ENCODE results near the gene CNPY4. TPM values are rescaled to one million over a fixed set of nuclear protein-coding genes. Genes with fewer than 3 reads are reported as not detected.

Gene CNPY4
- total and polyA plus RNA-seq, 10 of the 15 experiments (the other 5 are each of a cell fraction or from before 2014, with no cell fraction given), result 2.5 to 9.2 (median 6.8) TPM

DNA sequence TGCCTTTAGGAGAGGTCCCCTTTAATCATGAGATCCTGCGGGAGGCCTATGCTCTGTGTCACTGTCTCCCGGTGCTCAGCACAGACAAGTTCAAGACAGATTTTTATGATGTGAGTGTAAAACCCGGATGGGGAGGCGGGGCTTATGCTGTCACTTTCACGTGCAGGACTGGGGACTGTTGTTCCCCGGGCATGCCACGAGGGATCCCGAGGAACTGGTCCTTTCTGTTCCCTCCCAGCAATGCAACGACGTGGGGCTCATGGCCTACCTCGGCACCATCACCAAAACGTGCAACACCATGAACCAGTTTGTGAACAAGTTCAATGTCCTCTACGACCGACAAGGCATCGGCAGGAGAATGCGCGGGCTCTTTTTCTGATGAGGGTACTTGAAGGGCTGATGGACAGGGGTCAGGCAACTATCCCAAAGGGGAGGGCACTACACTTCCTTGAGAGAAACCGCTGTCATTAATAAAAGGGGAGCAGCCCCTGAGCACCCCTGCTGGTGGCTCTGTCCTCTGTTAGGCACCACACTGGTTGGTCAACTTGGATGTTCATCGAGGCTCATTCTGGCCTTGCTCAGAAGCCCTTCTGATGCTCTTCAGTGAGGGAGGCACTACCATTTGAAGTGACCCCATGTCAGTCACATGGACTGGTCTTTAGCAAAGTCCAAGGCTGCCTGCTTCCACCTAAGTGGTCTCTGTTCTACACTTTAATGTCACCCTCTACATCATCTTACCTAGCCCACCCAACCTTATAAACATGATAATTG, 27.8 kb upstream of the CNPY4 start:
- ChIA-PET POLR2A (interaction anchor here (3.9 kb wide), 1 partner anchor 10 kb away, joined by 39 read pairs; the partner anchor contains the start of genes AP4M1 and MCM7), SMC1A (ENCODE audit: uncharacterized antibody, unreplicated experiment) (no interaction called here), CTCF (interaction anchor here (0.6 kb wide), 1 partner anchor 715 kb away, joined by 3 read pairs; no protein-coding TSS in a partner anchor), RAD21 (ENCODE audit: unreplicated experiment) (interaction anchor here (1.2 kb wide), 1 partner anchor 102 kb away, joined by 3 read pairs; no protein-coding TSS in a partner anchor)
- no peaks in the 10 kb centered on the region for H3K9me3 ChIP-seq (replicated peaks; ENCODE audit: control insufficient read depth, insufficient read depth, low read length)
- H3K36me3 ChIP-seq (ENCODE audit: control insufficient read depth in 2 of 2, insufficient read depth in 2 of 2, low read length in 1 of 2), result peaks cover 32 to 43% of the 10 kb centered on the region in 2 experiments
- ATAC-seq (peak; percentile 29), DNase-seq (ENCODE audit: low read depth, low spot score) (no peak), FAIRE-seq (no peak)
- H2AFZ ChIP-seq (ENCODE audit: control insufficient read depth, low read depth, low read length), result no peak overlapping the region
- intact Hi-C loops (cut with micrococcal nuclease; ENCODE audit: unreplicated experiment) (no loop called here), in situ Hi-C loops (cut with MboI) (no loop called here)
- no TSS peak for BruUV-seq (replicated peaks)
- H3K9ac ChIP-seq (ENCODE audit: control insufficient read depth, insufficient read depth, low read length), result no peak overlapping the region
- 92% methylated on average over 19 of the region's 19 CpGs for WGBS (ENCODE audit: insufficient coverage, insufficient replicate concordance, low lambda C conversion rate, missing lambda C conversion rate)
- no peak overlapping the region for H3K4me2 ChIP-seq (ENCODE audit: control insufficient read depth, insufficient read depth)
- peaks cover 10% of the 10 kb centered on the region for H3K79me2 ChIP-seq (ENCODE audit: control insufficient read depth, insufficient read depth, low read length)
- H4K20me1 ChIP-seq (ENCODE audit: control insufficient read depth, insufficient read depth), result peaks cover 3% of the 10 kb centered on the region; the same call in 1 of the 2 replicates
- no peak overlapping the region for H3K27ac ChIP-seq (ENCODE audit: control insufficient read depth, insufficient read depth)
- peaks cover 6% of the 10 kb centered on the region for H3K4me1 ChIP-seq (ENCODE audit: control insufficient read depth, insufficient read depth, low read length)
- no peak overlapping the region for H3K4me3 ChIP-seq
- H3K27me3 ChIP-seq (replicated peaks in 1 of 2; ENCODE audit: control insufficient read depth in 2 of 2, insufficient read depth in 2 of 2, low read length in 1 of 2), result no peaks in the 10 kb centered on the region
- TF ChIP-seq, protein P1, sequence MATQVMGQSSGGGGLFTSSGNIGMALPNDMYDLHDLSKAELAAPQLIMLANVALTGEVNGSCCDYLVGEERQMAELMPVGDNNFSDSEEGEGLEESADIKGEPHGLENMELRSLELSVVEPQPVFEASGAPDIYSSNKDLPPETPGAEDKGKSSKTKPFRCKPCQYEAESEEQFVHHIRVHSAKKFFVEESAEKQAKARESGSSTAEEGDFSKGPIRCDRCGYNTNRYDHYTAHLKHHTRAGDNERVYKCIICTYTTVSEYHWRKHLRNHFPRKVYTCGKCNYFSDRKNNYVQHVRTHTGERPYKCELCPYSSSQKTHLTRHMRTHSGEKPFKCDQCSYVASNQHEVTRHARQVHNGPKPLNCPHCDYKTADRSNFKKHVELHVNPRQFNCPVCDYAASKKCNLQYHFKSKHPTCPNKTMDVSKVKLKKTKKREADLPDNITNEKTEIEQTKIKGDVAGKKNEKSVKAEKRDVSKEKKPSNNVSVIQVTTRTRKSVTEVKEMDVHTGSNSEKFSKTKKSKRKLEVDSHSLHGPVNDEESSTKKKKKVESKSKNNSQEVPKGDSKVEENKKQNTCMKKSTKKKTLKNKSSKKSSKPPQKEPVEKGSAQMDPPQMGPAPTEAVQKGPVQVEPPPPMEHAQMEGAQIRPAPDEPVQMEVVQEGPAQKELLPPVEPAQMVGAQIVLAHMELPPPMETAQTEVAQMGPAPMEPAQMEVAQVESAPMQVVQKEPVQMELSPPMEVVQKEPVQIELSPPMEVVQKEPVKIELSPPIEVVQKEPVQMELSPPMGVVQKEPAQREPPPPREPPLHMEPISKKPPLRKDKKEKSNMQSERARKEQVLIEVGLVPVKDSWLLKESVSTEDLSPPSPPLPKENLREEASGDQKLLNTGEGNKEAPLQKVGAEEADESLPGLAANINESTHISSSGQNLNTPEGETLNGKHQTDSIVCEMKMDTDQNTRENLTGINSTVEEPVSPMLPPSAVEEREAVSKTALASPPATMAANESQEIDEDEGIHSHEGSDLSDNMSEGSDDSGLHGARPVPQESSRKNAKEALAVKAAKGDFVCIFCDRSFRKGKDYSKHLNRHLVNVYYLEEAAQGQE (IDR thresholded peaks at IDR 0.05; ENCODE audit: low read depth, low read length), result no peak
- TF ChIP-seq NFYB (IDR thresholded peaks at IDR 0.05; ENCODE audit: insufficient read depth, low read depth, low read length) (no peak), IKZF1 (conservative IDR thresholded peaks at IDR 0.05) (no peak), YY1 (IDR thresholded peaks at IDR 0.05; ENCODE audit: low read depth, low read length) (no peak), GABPA (IDR thresholded peaks at IDR 0.05; ENCODE audit: low read depth) (no peak), IRF4 (IDR thresholded peaks at IDR 0.05; ENCODE audit: low read depth, low read length) (no peak), ZNF207 (IDR thresholded peaks at IDR 0.05; ENCODE audit: borderline replicate concordance) (no peak), NFXL1 (IDR thresholded peaks at IDR 0.05; ENCODE audit: borderline replicate concordance) (no peak), ESRRA (IDR thresholded peaks at IDR 0.05; ENCODE audit: low read length) (no peak), NRF1 (conservative IDR thresholded peaks at IDR 0.05; ENCODE audit: low read depth, low read length) (no peak), SREBF1 (IDR thresholded peaks at IDR 0.05; ENCODE audit: low read length) (no peak), PAX5 (IDR thresholded peaks at IDR 0.05; ENCODE audit: borderline replicate concordance, low read depth, low read length) (no peak), FOS (IDR thresholded peaks at IDR 0.05; ENCODE audit: borderline replicate concordance, extremely low read depth, insufficient read length) (no peak)
- TF ChIP-seq, protein P2, sequence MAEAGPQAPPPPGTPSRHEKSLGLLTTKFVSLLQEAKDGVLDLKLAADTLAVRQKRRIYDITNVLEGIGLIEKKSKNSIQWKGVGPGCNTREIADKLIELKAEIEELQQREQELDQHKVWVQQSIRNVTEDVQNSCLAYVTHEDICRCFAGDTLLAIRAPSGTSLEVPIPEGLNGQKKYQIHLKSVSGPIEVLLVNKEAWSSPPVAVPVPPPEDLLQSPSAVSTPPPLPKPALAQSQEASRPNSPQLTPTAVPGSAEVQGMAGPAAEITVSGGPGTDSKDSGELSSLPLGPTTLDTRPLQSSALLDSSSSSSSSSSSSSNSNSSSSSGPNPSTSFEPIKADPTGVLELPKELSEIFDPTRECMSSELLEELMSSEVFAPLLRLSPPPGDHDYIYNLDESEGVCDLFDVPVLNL (IDR thresholded peaks at IDR 0.05; ENCODE audit: low read depth, low read length), result no peak
- TF ChIP-seq, protein P3, sequence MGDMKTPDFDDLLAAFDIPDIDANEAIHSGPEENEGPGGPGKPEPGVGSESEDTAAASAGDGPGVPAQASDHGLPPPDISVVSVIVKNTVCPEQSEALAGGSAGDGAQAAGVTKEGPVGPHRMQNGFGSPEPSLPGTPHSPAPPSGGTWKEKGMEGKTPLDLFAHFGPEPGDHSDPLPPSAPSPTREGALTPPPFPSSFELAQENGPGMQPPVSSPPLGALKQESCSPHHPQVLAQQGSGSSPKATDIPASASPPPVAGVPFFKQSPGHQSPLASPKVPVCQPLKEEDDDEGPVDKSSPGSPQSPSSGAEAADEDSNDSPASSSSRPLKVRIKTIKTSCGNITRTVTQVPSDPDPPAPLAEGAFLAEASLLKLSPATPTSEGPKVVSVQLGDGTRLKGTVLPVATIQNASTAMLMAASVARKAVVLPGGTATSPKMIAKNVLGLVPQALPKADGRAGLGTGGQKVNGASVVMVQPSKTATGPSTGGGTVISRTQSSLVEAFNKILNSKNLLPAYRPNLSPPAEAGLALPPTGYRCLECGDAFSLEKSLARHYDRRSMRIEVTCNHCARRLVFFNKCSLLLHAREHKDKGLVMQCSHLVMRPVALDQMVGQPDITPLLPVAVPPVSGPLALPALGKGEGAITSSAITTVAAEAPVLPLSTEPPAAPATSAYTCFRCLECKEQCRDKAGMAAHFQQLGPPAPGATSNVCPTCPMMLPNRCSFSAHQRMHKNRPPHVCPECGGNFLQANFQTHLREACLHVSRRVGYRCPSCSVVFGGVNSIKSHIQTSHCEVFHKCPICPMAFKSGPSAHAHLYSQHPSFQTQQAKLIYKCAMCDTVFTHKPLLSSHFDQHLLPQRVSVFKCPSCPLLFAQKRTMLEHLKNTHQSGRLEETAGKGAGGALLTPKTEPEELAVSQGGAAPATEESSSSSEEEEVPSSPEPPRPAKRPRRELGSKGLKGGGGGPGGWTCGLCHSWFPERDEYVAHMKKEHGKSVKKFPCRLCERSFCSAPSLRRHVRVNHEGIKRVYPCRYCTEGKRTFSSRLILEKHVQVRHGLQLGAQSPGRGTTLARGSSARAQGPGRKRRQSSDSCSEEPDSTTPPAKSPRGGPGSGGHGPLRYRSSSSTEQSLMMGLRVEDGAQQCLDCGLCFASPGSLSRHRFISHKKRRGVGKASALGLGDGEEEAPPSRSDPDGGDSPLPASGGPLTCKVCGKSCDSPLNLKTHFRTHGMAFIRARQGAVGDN (IDR thresholded peaks at IDR 0.05), result no peak

All from GM12878 (cell line).